AG09309 (cell line): ENCODE data around the gene TLR9.
A peak's percentile ranks its signal among the peaks of the same experiment; 100 is the strongest.

Experiments used
- DNase-seq: peaks from one replicate; pipeline ENCODE4 v3.0.0-alpha.2; 2010; ENCODE audit warnings: low read depth
- H3K4me3 ChIP-seq: 2 replicates; pipeline ENCODE4 v1.5.1; 2011; ENCODE audit warnings: mild to moderate bottlenecking, low read depth, low read length, moderate library complexity; ENCODE audit not compliant: control insufficient read depth
- TF ChIP-seq, protein P1 (sequence below): IDR thresholded peaks from 2 replicates; pipeline ENCODE4 v1.5.1; 2011; ENCODE audit warnings: mild to moderate bottlenecking, low read depth, low read length, inconsistent platforms; ENCODE audit not compliant: insufficient read depth, control insufficient read depth; ENCODE audit errors: missing control alignments

Gene TLR9

DNA sequence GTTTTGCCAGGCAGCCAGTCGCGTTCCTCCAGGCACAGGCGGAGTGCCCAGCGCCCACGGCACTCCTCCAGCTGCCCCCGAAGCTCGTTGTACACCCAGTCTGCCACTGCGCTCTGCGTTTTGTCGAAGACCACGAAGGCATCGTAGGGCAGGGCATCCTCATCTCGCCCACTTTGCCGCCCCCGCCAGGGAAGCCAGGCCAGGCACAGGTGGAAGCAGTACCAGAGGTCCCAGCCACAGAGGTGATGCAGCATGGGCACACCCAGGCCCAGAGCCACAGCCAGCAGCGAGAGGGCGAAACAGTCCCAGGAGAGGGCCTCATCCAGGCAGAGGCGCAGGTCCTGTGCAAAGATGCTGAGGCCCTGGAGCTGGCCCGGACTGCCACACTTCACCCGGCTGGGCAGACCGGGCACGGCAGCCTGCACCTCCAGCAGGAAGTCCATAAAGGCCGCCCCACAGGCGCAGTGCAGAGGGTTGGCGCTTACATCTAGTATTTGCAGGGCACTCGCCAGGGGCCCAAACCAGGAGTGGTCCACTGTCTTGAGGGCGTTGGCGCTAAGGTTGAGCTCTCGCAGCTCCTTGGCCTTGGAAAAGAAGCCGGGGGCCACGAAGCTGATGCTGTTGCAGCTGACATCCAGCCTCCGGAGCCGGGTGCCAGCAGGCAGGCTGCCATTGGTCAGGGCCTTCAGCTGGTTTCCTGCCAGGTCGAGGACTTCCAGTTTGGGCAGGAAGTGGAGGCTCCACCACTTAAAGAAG lies 3.7 kb downstream of the TLR9 start:
- DNase-seq: no peak
- TF ChIP-seq, protein P1, sequence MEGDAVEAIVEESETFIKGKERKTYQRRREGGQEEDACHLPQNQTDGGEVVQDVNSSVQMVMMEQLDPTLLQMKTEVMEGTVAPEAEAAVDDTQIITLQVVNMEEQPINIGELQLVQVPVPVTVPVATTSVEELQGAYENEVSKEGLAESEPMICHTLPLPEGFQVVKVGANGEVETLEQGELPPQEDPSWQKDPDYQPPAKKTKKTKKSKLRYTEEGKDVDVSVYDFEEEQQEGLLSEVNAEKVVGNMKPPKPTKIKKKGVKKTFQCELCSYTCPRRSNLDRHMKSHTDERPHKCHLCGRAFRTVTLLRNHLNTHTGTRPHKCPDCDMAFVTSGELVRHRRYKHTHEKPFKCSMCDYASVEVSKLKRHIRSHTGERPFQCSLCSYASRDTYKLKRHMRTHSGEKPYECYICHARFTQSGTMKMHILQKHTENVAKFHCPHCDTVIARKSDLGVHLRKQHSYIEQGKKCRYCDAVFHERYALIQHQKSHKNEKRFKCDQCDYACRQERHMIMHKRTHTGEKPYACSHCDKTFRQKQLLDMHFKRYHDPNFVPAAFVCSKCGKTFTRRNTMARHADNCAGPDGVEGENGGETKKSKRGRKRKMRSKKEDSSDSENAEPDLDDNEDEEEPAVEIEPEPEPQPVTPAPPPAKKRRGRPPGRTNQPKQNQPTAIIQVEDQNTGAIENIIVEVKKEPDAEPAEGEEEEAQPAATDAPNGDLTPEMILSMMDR: no peak
- H3K4me3 ChIP-seq: no peak overlapping the region

DNA sequence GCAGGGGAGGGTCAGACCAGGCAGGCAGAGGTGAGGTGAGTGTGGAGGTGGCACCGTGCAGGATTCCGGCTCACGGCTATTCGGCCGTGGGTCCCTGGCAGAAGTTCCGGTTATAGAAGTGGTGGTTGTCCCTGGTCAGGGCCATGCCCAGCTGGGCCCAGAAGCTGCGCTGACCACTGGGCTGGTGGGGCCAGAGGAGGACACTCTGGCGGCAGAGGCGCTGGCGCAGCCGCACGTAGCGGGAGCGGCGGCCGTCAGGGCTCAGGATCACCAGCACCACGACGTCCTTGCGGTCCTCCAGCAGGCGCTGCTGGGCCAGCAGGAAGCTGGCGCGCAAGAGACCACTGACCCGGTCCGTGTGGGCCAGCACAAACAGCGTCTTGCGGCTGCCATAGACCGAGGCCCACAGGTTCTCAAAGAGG lies 4.3 kb downstream of the TLR9 start:
- TF ChIP-seq, protein P1: no peak
- no peak for DNase-seq
- no peak overlapping the region for H3K4me3 ChIP-seq

DNA sequence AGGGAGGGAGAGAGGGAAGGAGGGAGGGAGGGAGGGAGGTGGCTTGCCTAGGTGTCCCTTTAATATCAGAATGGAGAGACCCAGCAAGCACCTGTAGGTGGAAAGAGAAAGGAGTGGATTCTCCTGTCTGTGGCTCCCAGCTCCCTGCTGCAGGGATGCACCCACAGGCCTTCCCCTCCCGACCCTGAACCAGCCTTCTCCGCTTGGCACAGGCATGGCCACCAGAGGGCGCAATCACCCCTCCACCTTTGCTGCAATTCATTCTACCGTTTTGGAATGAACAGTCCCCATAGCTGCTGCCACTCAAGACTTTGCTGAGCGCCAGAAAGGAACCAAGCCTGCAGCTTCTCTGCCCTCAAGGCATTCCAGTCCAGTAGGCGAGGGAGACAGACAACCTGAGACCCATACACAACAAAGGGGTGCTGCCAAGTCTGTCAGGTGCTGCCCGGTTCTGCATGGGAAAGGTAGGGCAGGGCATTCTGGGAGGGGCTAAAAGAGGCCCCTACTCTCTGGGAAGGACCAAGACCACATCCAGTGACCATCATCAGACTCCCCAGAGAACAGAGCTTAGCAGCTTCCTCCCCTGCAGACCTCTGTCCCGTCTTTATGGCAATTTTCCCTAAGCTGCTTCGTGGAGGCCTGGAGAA lies 4.9 kb downstream of the TLR9 start:
- no peak overlapping the region for H3K4me3 ChIP-seq
- DNase-seq: no peak
- TF ChIP-seq, protein P1: peak; percentile 97

DNA sequence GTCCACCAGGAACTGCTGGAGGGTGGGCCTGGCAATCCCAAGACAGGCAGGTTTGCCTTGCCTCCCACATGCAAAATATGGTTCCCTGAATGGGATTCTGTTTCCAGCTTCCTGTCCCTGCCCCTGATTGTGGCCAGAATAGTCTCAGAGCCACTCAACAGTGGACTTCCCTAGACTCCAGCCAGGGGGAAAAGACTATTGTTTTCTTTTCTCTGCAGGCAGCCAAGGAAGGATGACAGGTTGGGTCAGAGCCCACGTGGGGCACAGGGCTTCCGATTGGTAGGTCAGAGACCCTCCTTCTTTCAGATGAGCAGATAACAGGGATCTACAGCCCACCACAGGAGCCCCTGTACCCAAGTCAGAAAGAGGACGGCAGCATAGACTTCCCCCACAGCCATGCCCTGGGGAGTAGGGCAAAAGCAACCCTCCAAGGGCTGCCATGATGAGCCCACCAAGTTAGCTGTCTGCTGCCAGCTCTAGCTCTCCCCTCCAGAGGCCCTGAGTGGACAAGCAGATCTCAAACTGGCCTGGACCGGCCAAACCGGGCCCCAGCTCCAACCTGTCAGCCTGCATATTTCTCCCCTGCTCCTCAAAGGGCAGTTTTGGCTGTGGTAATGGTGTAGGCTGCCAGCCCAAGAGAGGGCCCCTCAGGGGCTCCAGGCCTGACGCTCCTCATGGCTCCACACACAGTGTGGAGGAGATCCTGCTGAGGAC lies 6.4 kb downstream of the TLR9 start:
- DNase-seq: no peak
- TF ChIP-seq, protein P1: no peak
- H3K4me3 ChIP-seq: no peak overlapping the region

DNA sequence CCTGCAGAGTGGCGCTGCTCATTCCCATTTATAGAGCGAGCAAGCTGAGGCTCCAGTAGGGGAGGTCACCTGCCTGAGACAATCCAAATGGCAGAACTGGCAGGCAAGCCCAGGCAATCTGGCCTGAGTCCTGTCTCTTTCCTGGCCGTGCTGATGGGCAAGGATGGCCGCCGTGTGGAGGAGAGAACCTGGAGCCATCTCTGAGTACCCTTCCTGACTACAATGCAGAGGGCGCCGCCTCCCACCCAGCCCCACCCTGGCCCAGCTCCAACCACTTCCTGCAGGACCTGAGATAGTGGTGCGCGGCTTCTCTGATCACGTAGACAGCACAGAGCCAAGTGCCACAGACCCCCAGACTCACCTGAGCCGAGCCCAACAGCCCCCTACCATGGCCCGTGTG lies 7.0 kb downstream of the TLR9 start:
- no peak overlapping the region for H3K4me3 ChIP-seq
- TF ChIP-seq, protein P1: no peak
- DNase-seq: no peak

DNA sequence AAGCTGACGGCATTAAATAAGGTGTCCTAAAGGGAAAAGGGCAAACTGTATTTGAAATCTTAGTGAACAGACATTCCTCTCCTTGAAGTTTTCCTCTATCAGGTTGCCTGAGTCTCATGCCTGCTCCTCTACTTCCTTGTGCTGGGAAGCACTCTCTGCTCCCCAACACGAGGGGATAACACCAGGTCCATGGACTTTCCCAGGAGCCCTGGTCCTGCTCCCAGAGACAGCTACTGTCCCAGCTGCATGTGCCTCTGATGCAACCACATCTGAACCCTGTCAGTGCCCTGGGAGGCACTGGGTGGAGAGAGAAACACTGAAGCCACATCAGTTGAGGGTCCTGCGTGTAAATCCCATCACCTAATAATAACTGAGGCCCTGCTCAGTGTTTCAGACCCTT lies 7.4 kb downstream of the TLR9 start:
- H3K4me3 ChIP-seq: no peak overlapping the region
- no peak for DNase-seq
- TF ChIP-seq, protein P1: no peak
